MM.1S (cell line): Measurements from ENCODE around the gene LRRC74B.

Source experiments
- EZH2 ChIP-seq: fragments of 300-600 bp; sonication (generic); optimal IDR thresholded peaks from 2 replicates; pipeline ENCODE3; 2017; ENCODE audit warnings: low read depth, mild to moderate bottlenecking, antibody characterized with exemption, low read length, mixed read lengths
- EZH2phosphoT487 ChIP-seq: fragments of 300-600 bp; sonication (generic); IDR thresholded peaks from 2 replicates; pipeline ENCODE4 v1.6.1; 2018; ENCODE audit warnings: antibody characterized with exemption, low read length
- TF ChIP-seq, protein P1 (sequence below): fragments of 300-600 bp; sonication (generic); IDR thresholded peaks from 2 replicates; pipeline ENCODE4 v1.5.1; 2016; ENCODE audit warnings: antibody characterized with exemption, low read length, mixed read lengths

DNA sequence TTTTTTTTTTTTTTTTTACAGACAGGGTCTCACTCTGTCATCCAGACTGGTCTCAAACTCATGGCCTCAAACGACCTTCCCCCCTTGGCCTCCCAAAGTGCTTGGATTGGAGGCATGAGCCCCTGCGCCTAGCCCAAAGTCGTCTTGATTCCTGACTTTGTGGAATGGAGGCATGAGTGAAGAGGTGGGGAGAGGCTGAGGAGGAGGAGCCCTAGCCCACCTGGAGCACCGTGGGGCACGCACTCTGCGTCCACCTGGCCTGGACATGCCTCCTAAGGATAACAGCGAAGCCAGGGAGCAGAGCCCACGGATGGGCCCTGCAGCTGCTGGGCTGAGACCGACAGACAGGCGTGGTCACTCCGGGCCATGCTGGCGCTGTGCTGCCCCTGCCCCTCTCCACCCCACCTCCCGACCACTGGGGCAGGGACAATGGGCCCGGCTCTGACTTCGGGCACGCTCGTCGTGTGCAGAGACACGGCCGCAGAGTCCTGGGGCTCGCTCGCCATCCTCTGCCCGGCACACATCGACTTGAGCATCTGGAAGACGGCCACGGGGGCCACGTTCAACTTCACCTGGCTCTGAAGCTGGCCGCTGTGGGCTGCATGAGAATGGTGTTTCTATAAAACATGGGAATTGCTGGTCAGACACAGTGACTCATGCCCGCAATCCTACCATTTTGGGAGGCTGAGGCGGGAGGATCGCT, 34.8 kb downstream of the LRRC74B start:
- TF ChIP-seq, protein P1, sequence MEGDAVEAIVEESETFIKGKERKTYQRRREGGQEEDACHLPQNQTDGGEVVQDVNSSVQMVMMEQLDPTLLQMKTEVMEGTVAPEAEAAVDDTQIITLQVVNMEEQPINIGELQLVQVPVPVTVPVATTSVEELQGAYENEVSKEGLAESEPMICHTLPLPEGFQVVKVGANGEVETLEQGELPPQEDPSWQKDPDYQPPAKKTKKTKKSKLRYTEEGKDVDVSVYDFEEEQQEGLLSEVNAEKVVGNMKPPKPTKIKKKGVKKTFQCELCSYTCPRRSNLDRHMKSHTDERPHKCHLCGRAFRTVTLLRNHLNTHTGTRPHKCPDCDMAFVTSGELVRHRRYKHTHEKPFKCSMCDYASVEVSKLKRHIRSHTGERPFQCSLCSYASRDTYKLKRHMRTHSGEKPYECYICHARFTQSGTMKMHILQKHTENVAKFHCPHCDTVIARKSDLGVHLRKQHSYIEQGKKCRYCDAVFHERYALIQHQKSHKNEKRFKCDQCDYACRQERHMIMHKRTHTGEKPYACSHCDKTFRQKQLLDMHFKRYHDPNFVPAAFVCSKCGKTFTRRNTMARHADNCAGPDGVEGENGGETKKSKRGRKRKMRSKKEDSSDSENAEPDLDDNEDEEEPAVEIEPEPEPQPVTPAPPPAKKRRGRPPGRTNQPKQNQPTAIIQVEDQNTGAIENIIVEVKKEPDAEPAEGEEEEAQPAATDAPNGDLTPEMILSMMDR: no peak
- TF ChIP-seq EZH2 (no peak), EZH2phosphoT487 (no peak)
